ENCODE measurements around the gene KIF13A.

KIF13A gene

DNA sequence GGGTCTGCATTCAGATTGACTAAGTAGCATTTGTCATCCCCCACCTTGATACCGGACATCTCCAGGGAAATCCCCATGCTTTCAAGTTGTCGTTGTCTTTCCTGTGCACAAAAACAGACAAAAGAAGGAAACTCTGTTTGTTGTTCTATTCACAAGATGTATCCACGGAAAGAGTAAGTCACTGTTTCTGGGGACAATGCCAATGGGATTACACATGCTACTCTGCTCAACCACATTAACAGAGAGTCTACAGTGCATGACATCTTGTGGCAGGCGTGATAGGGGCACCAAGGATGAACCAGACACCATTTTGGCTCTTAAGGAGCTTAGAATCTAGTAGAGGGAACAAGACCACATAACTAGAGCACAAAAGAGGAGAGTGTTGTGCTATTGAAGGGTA is 156.3 kb downstream of the KIF13A start:
- no peaks in the 10 kb centered on the region for H3K9me3 ChIP-seq
- no peak for DNase-seq
- H3K36me3 ChIP-seq: no peaks in the 10 kb centered on the region
- H3K27me3 ChIP-seq: no peaks in the 10 kb centered on the region
- no peaks in the 10 kb centered on the region for H3K4me1 ChIP-seq
- H3K4me3 ChIP-seq (ENCODE audit: low read depth, low read length): no peak overlapping the region
- no peak for TF ChIP-seq CTCF (IDR thresholded peaks at IDR 0.05; ENCODE audit: low read depth, low read length)

GRCh38 chr6:17829905-17830304 is 157.5 kb downstream of the KIF13A start:
- TF ChIP-seq CTCF (IDR thresholded peaks at IDR 0.05; ENCODE audit: low read depth, low read length): no peak
- Histone ChIP-seq H3K36me3 (no peaks in the 10 kb centered on the region), H3K4me3 (ENCODE audit: low read depth, low read length) (no peak overlapping the region), H3K4me1 (no peaks in the 10 kb centered on the region), H3K27me3 (no peaks in the 10 kb centered on the region), H3K9me3 (no peaks in the 10 kb centered on the region)
- no peak for DNase-seq

GRCh38 chr6:17828149-17828548 is 159.3 kb downstream of the KIF13A start:
- no peaks in the 10 kb centered on the region for H3K4me1 ChIP-seq

GRCh38 chr6:17826301-17826700 is 161.1 kb downstream of the KIF13A start:
- Histone ChIP-seq H3K4me1 (no peaks in the 10 kb centered on the region), H3K4me3 (ENCODE audit: low read depth, low read length) (no peak overlapping the region), H3K27me3 (no peaks in the 10 kb centered on the region), H3K9me3 (no peaks in the 10 kb centered on the region), H3K36me3 (no peaks in the 10 kb centered on the region)
- DNase-seq: no peak
- TF ChIP-seq CTCF (IDR thresholded peaks at IDR 0.05; ENCODE audit: low read depth, low read length): no peak

More at GRCh38 chr6:17828149-17828548, 159.3 kb downstream of the KIF13A start:
- Histone ChIP-seq H3K4me3 (ENCODE audit: low read depth, low read length) (no peak overlapping the region), H3K36me3 (no peaks in the 10 kb centered on the region), H3K9me3 (no peaks in the 10 kb centered on the region), H3K27me3 (no peaks in the 10 kb centered on the region)
- DNase-seq: no peak
- TF ChIP-seq CTCF (IDR thresholded peaks at IDR 0.05; ENCODE audit: low read depth, low read length): no peak

DNA sequence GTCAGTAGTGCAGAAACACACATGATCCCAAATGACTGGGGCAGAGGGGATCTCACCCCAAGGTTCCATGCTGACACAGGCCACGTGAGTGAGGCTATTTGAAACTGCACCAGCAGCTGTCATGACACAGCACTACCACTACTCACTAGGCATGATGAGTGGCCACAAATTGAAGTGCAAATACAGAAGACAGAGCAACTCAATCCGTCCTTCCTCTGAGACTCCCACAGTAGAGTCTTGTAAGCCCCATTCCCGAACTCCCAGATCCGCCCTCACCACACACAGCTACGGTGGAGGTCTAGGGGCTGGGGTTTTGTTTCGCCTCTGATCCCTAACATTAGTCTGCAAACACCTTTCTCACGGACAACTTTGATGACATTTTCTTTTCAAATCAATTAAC is 167.4 kb downstream of the KIF13A start:
- Histone ChIP-seq H3K9me3 (no peaks in the 10 kb centered on the region), H3K4me3 (ENCODE audit: low read depth, low read length) (no peak overlapping the region), H3K27me3 (no peaks in the 10 kb centered on the region), H3K36me3 (no peaks in the 10 kb centered on the region), H3K4me1 (no peaks in the 10 kb centered on the region)
- DNase-seq: no peak
- no peak for TF ChIP-seq CTCF (IDR thresholded peaks at IDR 0.05; ENCODE audit: low read depth, low read length)

- no peaks in the 10 kb centered on the region for H3K27me3 ChIP-seq
- no peak overlapping the region for H3K4me3 ChIP-seq (ENCODE audit: low read depth, low read length)
- TF ChIP-seq CTCF (IDR thresholded peaks at IDR 0.05; ENCODE audit: low read depth, low read length): no peak
- no peaks in the 10 kb centered on the region for H3K36me3 ChIP-seq
- H3K4me1 ChIP-seq: no peaks in the 10 kb centered on the region
- DNase-seq: no peak
- H3K9me3 ChIP-seq: no peaks in the 10 kb centered on the region
These were observed 169.7 kb downstream of the KIF13A start for GRCh38 chr6:17817763-17818162.
